GM11168 (cell line): ENCODE data around the gene RND2.

ENCODE experiments used
- in situ Hi-C: fragments of 300-500 bp; cut with MboI; formaldehyde crosslinking; loops from one replicate; pipeline ENCODE4 v1.12.0; 2022; ENCODE audit warnings: low sequenced_read_pairs; ENCODE audit not compliant: unreplicated experiment

Gene RND2

DNA sequence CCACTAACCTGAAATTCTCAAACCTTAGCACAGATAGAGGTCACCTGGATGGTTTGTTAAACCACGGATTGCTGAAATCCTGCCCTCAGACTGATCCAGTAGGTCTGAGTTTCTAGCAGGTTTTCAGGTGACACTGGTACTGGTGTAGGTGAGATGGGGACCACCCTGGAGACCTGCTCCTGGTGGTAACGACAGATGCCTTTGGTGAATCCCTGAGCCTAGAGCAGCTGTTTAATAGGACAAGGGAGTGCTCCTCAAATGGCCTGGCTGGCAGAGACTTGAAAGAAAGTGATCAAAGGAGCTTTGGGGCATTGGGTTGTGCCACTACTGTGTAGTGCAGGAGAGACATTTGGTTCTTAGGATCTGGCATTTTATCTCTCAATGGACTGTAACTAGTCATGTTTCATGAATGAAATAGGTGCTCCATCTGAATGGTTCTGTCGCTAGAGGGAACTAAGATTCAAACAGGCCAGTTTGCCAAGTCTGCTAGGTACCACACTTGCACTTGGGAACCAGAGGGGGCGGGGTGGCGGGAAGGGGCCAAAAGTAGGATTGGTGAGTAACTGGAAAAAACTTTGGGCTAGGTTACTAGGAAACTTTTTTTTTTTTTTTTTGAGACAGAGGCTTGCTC, 21.4 kb upstream of the RND2 start:
- in situ Hi-C loops, result no loop called here

DNA sequence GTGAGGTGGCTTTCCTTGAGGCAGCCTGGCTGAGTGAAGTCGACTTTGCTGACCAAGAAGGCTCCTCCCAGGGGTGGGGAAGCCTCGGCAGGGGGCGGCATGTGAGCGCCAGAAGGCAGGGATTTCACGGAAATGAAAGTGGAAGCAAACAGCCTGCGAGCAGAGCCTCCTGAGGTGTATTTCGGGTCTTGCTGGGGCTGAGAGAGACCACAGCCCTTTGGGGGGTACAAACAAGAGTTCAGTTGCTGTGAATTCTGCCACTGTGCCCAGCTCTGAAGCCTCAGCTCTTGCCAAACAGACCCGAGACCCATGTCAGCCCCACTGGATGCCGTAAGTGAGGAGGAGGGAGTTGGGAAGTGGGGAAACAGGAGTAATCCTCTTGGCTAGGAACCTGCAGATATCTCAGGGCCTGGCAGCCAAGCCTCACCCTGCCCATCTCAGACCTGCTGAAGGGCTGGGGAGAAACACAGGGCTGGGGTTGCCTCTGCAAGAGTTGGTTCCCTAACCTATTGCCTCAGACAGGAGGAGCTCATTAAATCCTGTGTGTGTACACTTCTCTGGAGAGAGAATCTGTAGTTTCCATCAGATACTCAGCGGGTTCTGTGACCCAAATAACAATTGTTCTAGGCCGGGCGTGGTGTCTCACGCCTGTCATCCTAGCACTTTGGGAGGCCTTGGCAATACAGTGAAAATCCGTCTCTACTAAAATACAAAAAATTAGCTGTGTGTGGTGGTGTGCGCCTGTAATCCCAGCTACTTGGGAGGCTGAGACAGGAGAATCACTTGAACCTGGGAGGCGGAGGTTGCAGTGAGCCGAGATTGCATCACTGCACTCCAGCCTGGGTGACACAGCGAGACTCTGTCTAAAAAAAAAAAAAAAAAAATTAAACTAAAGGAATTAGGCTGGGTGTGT, 18.1 kb upstream of the RND2 start, which contains the start of gene IFI35:
Gene IFI35, plus strand, starts transcription at position 146 of the 913 bp plus-strand sequence. Its CDS starts 164 bp downstream, at position 310.
- in situ Hi-C loops, result no loop called here

DNA sequence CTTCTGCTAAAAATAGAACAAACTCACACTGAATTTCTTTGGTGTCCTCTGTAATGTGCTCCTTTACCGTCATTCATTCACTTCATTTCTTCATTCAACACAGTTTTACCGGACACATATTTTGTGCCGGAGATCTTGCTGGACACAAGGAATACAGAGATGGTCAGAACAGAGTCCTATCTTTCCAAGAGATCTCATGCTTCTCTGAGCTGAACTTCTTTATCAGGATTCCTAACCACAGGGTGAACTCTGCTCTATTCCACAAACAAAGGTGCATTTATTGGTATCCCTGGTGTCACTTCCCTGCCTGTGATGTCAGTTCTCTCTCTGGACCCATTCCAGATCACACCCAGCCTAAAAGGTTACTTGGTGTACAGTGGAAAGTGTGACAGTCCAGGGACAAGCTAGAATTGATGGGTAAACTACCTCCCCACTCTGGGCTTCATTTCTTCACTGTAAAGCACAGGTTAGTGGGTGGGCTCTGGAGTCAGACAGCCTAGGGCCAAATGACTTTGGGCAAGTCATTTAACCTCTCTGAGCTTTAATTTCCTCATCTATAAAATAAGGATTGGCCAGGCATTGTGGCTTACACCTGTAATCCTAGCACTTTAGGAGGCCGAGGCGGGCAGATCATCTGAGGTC, 14.2 kb upstream of the RND2 start:
- in situ Hi-C loops, result no loop called here

DNA sequence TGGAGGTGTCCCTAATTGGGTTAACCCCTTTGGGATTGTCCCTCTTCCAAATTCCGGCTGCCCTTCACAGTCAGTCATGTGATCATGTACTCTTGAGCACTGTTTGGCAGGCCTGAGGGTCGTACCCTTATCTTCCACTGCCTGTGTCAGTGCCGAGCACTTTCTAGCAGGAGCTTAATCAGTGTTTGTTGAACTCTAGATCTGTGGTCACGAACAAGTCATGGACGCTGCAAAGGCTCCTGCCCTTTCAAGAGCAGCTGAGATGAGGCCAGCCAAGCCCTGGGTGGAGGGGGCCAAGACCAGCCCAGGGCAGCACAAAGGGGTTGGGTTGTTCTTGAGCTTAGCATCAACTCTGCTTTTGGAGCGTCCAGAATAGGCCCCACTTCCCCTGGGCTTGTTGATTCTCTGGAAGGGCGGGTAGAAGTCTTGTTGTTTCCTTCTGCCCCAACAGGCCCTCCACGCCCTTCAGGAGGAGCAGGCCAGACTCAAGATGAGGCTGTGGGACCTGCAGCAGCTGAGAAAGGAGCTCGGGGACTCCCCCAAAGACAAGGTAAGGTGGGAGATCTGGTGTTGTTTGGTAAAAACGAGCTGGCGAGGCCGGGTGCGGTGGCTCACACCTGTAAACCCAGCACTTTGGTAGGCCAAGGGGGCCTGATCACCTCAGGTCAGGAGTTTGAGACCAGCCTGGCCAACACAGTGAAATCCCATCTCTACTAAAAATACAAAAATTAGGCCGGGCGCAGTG, 13.1 kb upstream of the RND2 start:
- in situ Hi-C loops, result no loop called here

DNA sequence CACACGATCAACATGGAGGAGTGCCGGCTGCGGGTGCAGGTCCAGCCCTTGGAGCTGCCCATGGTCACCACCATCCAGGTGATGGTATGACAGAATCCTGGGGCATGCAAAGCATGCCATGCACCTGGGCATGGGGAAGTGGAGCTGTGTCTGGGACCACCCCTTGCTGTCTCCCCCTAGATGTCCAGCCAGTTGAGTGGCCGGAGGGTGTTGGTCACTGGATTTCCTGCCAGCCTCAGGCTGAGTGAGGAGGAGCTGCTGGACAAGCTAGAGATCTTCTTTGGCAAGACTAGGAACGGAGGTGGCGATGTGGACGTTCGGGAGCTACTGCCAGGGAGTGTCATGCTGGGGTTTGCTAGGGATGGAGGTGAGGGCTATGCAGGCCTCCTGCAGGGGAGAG, 11.7 kb upstream of the RND2 start:
- in situ Hi-C loops, result no loop called here

DNA sequence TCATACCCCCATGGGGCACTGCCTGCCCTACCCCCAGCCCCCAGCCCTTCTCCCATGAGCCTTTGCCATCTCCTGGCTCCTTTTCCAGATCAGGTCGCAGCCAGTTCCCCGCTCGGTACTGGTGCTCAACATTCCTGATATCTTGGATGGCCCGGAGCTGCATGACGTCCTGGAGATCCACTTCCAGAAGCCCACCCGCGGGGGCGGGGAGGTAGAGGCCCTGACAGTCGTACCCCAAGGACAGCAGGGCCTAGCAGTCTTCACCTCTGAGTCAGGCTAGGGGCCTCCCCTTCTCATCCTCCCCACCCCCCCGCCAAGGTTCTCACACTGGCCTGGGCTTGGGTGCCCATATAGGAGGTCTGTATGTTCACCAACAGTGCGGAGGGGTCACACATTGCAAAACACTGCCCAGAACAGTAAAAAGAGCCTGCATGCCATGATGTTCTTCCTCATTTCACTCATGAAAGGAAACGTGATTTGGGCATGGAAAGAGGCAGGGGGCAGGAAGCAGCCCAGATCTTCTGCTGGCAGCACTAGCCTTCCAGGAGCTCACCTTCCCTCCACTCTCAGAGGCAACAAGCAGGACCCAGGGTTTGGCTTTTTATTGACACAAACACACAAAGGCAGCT, 10.9 kb upstream of the RND2 start:
- in situ Hi-C loops, result no loop called here

DNA sequence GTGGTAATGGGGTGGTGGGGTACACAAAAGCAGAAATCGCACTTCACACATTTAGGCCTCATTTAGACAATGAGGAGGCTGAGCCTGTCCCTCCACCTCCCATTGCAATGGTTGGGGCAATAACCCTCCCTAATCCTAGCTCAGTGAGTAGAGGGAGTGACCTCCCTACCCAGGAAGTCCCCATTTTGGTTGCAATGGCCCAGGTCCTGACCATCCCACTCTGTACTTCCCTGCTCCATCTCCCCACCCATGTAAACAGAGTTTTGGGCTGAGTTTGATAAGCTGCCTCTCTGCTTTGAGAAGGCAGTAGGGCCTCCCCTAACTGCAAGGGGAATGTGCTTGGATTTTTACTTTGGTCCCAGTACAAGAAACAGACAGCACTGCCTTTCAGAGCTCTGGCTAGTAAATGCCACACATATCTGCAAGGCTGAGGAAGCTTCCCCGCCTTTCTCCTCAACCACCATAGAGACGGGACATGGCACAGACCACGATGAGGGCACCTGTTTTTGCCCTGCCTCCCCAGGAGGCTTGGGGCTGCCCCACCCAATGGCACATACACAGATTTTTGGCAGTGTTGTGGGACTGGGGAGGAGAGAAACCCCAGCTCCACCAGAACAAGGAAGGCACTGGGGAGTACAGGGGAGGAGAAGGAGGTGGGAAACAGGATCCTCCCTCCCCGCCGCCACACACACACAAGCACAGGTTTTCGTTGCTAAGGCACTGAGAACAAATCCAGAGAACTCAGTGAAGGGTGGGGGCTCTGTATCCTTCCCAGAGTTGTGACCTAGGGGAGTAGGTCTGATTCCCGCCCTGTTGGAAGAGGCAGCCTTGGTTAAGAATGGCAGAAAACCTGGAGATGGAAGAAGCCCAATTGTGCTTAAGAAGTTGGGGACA, 10.1 kb upstream of the RND2 start:
- in situ Hi-C loops, result no loop called here

DNA sequence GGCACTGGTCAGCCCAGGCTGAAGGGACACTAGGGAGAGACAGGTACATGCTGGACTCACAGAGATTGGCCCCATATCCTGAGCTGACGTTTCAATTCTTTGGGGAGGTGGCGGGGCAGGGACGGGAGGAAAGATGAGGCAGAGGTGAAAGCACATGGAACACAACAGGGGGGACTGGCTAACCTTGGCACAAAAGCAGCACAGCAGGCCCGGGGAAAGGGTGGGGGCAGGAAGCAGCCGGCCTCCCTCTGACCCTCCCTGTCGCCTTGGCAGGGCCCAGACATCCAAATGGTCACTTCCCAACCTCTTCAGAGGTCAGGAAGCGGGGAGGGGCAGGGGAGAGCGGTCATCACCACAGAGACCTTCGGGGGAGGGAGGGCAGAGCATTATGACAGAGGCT, 9.5 kb upstream of the RND2 start:
- in situ Hi-C loops, result no loop called here

DNA sequence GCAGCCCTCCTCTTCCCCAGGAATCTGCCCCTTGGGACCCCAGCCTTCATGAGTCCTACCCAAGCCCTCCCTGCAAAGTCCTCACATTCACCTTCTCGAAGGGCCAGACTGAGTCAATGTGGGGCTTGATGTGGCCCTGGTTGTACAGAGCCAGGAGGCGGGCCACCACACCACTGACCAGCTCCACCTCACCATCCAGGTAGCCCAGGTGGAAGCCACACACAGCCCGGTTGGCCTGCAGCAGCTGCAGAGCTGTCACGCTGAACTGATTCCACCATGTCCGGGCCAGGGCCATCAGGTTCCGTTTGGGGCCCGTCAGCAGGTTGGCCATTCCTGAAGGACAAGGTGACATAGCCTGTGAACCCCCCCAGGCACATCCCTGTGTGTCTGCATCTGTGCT, 8.8 kb upstream of the RND2 start:
- in situ Hi-C loops, result no loop called here

DNA sequence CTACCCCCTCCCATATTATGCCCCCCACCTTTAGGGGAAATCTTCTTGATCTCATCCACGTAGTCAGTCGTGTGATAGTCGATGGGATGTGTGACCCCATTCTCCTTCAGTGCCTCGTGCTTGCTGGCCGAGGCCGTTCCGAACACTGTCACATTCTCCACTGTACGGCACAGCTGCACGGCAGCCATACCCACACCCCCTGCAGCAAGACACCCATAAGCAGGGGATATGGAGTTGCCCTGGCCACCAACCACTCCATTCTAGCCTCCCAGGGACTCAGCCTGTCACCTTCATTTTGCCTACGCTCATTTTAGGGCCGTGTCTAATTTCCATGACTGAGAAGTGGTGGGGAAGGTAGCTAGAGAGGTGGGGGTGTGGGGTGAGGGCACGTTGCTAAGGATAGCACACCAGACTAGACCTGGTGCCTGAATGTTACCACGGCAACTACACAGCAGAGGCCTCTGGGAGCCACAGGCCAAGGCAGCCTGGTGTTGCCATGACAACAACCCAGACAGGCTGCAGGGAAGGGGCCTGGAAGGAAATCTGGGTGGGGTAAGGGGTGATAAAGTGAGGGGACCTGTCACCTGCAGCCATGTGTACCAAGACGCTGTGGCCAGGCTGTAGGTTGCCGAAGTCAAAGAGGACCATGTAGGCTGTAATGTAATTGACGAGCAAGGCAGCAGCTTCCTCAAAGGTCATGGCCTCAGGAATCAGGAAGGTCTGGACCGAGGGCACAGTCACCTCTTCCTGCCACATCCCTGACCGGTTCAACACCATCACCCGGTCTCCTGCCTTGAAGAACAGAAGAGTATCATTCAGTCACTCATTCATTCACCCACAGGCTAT, 6.8 kb upstream of the RND2 start:
- in situ Hi-C loops, result no loop called here

DNA sequence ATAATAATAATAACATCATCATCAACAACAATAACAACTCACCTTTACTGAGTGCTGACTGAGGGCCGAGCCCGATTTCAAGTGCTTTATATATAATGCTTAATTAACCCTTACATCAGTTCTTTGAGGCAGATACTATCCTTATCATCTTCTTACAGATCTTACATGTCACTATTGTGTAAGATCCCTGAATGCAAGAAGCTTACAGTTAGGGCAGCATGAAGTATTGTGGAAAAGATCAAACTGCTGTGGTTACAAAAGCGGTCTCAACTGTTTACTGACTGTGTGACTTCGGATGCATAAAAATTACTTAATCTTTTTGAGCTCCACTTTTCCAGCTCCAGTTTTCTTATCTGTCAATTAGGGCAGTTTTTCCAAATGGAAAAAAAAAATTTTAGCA, 6.1 kb upstream of the RND2 start:
- in situ Hi-C loops, result no loop called here

DNA sequence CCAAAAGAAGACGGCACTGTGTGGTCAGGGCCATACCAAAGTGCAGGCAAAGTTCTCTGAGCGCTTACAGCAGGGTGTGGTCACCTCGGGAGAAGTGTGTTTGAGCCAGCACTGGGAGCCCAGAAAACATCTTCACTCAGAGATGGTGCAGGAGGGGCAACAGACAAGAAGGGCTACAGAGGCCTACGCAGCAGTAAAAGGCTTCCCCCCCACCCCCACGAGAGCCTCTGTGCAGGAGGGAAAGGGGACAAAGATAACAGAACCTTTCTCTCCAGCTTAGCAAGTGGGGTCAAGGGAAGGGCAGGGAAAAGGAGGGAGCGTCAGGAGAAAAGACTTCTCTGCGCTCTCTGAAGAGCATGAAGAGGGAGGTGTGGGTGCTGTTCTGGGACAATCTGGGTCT, 5.6 kb upstream of the RND2 start:
- in situ Hi-C loops, result no loop called here

DNA sequence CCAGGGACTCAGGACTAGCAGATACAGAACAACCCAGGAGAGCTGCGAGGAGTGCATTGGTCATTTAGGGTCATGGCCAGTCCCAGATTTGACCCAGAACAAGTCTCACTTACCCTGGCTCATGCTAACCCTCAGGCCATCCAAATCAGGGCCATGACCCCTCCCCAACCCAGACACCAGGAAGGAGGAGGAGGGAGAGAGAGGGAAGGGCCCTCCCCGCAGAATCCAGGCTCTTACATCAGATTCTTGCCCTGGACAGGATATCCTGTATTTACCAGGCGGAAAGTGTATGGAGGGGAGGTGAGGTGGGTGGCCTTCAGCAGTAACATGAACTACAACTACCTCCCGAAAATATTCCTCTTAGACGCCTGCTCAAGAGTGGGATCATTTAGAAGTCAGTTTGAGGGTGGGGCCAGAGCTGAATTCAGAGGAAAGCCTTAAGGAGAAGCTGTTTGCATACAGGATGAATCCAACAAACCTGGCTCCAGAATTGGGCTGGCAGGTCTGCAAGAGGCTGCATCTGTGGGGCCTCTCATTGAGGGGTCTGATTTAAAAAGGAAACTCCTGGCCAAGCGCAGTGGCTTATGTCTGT, 4.9 kb upstream of the RND2 start:
- in situ Hi-C loops, result no loop called here

DNA sequence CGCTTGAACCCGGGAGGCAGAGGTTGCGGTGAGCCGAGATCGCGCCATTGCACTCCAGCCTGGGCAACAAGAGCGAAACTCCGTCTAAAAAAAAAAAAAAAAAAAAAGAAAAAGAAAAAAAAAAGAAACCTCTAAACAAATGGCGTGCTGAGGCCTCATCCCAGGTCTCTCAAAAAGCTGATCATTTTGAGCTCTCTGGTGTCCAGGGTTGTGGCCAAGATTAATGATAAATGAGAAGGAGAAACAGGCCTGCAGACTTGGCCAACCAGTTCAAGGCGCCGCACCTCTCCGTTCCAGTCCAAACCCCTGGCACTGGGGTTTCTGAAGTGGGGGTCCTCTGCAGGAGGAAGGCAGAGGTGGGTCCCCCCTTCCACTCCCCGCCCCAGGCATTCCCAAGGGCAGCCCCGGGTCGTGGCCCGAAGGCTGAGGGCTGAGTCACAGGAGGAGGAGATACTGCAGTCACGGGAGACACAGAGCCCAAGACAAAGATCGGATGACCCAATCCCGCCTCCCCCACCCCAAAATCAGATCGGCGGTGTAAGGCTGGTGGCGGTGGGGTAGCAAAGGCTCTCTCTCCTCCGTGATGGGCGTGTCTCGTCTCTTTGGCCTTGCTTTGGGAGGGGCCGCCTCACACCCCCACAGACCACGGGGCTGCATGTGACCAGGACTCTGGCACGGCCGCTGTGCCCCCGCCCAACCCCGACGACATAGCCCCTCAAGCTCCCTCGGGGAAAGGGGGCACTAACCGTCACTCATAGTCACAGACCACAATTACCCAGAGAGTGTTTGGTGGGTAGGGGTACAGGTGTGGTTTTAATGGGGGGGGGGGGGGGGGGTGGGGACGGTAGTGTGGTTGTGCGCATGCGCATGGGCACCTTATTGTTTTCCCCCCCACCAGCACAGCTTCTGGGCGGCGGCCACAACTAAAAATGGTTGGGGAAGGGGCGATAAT, 4.0 kb upstream of the RND2 start:
- in situ Hi-C loops, result no loop called here

DNA sequence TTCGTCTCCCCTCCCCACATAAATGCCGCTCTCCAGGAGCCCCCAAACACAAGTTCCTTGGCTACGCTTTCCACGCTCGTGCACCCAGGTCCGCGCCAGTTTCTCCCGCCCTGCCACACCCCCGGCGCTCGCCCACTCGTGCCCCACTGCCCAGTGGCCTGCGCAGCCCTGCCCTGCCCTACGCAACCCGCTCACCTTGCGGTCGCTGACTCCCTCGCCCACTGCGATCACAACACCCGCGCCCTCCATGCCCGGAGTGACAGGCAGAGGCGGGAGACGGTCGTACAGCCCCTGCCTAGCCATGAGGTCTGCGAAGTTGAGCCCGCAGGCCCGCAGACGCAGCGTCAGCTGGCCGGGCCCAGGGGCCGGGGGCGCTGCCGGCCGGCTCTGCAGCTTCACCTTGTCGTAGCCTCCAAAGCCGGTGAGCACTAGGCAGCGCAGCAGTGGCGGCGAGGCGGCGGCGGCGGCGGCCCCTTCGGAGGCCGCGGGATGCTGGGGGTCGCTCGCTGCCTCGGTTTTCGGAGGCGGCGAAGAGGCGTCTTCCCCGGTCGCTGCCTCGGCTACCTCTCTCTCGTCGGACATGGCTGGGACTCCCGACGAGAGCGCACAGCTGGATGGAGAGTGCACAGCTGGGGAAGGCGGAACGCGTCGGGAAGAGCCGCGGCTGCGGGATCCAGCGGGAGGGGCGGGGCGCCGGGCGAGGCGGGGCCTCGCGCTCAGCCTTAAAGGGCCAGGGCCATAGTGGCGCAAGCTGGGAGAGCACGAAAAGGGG, 3.1 kb upstream of the RND2 start, which contains the start of gene VAT1:
Gene VAT1, minus strand, starts transcription at position 645 of the 772 bp plus-strand sequence. Its CDS starts 63 bp downstream, at position 582.
- in situ Hi-C loops, result no loop called here

DNA sequence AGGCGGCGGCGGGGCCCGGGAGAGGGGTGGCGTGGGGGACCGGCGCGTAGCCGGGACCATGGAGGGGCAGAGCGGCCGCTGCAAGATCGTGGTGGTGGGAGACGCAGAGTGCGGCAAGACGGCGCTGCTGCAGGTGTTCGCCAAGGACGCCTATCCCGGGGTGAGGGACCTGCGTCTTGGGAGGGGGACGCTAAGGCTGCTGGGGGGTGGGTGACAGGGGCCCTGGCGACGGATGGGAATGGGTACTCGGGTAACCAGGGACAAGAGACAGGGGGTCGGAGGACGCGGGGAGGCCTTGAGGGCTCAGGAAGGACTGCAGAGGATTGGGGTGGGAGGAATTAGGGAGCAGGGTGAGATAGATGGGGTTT, 243 bp downstream of the RND2 start:
- in situ Hi-C loops, result no loop called here
